NB4 (cell line): Measurements from ENCODE around the gene WNT1.

Source experiments
- CTCF ChIP-seq: IDR thresholded peaks from one replicate; pipeline ENCODE4 v1.5.1; 2012; ENCODE audit warnings: low read depth, low read length
- MYC ChIP-seq: IDR thresholded peaks from 2 replicates; pipeline ENCODE4 v1.6.1; 2011; ENCODE audit warnings: low read depth, low read length

GRCh38 chr12:48966177-48966895 is 11.8 kb upstream of the WNT1 start:
- TF ChIP-seq CTCF, result no peak
- no peak for TF ChIP-seq MYC
